Measurements from ENCODE around the gene TMEM248. TPM values are rescaled to one million over a fixed set of nuclear protein-coding genes. Genes with fewer than 3 reads are reported as not detected.
"Not testable (repeated sequence)": the region's sequence is repeated elsewhere in the genome, so short reads cannot be mapped to it uniquely, and the experiment has no call there.

The TMEM248 gene
- total RNA-seq, 1 donor from 2014 or later = 88.4 TPM

DNA sequence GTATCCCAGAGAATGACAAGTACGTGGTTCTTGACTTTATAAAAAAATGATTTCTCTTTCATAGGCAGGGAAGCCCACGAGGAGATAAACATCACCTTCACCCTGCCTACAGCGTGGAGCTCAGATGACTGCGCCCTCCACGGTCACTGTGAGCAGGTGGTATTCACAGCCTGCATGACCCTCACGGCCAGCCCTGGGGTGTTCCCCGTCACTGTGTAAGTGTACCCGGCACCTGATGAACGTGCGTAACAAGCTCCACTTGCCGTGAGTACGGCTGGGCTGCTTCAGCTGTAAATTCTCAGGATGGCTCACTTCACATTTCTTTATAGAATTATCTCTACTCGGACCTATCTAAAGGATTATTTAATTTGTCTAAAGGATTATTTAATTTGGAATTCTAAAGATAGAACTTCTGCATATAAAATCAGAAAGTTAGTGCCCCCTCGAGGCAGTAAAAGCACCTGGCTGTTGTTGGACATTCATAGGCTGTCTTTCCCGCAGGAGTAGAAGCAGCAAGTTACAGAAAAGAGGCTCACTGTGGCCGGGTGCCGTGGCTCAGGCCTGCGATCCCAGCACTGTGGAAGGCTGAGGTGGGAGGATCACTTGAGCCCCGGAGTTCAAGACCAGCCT, 27.6 kb downstream of the TMEM248 start:
- Mint-ChIP-seq H3K27me3 (no peaks in the 10 kb centered on the region), H3K4me1 (no peaks in the 10 kb centered on the region), H3K36me3 (ENCODE audit: low read depth) (peaks cover 52% of the 10 kb centered on the region), H3K27ac (no peak overlapping the region), H3K4me3 (no peak overlapping the region), H3K9me3 (no peaks in the 10 kb centered on the region)
- intact Hi-C loops (cut with micrococcal nuclease) = no loop called here
- DNase-seq = no peak

DNA sequence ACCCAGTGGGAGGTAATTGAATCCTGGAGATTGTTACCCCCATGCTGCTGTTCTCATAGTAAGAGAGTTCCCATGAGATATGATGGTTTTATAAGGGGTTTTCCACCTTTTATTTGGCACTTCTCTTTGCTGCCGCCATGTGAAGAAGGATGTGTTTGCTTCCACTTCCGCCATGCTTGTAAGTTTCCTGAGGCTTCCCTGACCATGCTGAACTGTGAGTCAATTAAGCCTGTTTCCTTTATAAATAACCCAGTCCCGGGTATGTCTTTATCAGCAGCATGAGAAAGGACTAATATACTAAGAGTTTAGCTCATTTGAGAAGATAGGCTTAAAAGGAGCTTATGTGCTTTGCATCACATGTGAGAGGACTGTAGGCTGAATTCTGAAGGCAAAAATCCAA, 29.3 kb downstream of the TMEM248 start:
- DNase-seq = no peak
- no peak overlapping the region for H3K4me3 Mint-ChIP-seq
- no peaks in the 10 kb centered on the region for H3K4me1 Mint-ChIP-seq
- no peak overlapping the region for H3K27ac Mint-ChIP-seq
- H3K36me3 Mint-ChIP-seq (ENCODE audit: low read depth) = peaks cover 46% of the 10 kb centered on the region
- no peaks in the 10 kb centered on the region for H3K27me3 Mint-ChIP-seq
- intact Hi-C loops (cut with micrococcal nuclease) = no loop called here
- no peaks in the 10 kb centered on the region for H3K9me3 Mint-ChIP-seq

DNA sequence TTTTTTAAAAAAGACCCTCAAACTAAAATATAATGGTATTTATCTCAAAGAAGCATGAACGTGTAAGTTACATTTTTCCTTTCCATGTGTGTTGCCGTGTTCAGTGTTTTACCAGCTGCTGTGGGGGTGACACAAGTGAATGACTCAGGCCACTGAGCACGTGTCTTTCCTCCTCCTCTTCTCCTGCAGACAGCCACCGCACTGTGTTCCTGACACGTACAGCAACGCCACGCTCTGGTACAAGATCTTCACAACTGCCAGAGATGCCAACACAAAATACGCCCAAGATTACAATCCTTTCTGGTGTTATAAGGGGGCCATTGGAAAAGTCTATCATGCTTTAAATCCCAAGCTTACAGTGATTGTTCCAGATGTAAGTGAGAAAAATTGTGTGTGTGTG, 29.7 kb downstream of the TMEM248 start:
- H3K36me3 Mint-ChIP-seq (ENCODE audit: low read depth) = peaks cover 47% of the 10 kb centered on the region
- H3K4me1 Mint-ChIP-seq = no peaks in the 10 kb centered on the region
- H3K9me3 Mint-ChIP-seq = no peaks in the 10 kb centered on the region
- intact Hi-C loops (cut with micrococcal nuclease) = no loop called here
- H3K27ac Mint-ChIP-seq = no peak overlapping the region
- H3K27me3 Mint-ChIP-seq = no peaks in the 10 kb centered on the region
- no peak for DNase-seq
- H3K4me3 Mint-ChIP-seq = no peak overlapping the region

DNA sequence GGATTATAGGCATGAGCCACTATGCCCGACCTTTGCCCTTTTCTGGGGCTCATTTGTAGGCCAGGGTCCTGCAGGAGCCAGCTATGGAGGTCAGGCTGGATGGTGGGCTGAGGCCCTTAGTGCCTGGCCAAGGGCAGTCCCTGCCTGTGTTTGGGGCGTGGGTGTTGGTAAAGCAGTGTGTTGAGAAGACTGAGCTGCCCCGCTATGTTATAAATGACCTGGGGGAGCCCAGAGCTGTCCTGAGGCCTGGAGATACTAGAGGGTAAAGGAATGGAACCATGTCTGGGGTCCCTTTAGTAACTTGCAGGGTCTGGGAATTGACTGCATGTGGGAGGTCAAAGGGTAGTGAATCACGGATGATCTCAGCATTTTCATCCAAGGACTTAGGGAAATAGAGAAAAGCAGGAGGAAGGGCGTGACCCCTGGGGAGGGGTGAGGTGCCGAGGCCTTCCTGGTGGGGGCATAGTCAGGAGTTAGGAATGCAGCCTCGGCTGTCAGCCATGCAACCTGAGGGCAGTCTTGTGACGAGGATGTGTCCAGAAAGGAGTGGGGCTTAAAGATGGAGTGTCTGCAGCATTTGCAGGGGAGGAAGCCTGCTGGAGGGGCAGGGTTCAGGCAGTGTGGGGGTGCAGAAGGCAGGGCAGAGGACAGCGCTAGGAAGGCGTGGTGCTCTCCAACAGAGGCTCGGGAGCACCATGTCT, 31.5 kb downstream of the TMEM248 start:
- Mint-ChIP-seq H3K27me3 (no peaks in the 10 kb centered on the region), H3K4me3 (no peak overlapping the region), H3K27ac (no peak overlapping the region), H3K9me3 (no peaks in the 10 kb centered on the region), H3K4me1 (no peaks in the 10 kb centered on the region), H3K36me3 (ENCODE audit: low read depth) (peaks cover 60% of the 10 kb centered on the region)
- no peak for DNase-seq
- intact Hi-C loops (cut with micrococcal nuclease) = no loop called here

DNA sequence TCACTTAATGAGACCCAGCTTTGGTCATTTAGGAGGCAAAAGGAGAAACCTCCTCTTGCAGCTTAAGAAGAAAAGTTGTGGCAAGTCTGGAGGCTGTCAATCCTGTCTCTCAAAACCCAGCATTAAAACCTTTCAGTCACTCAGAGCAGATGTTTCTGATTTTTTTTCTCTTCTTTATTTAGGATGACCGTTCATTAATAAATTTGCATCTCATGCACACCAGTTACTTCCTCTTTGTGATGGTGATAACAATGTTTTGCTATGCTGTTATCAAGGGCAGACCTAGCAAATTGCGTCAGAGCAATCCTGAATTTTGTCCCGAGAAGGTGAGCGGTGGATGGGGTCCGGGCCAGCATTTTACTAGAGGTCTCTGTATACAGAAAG, 32.0 kb downstream of the TMEM248 start:
- no peaks in the 10 kb centered on the region for H3K9me3 Mint-ChIP-seq
- no peaks in the 10 kb centered on the region for H3K27me3 Mint-ChIP-seq
- no peak overlapping the region for H3K4me3 Mint-ChIP-seq
- intact Hi-C loops (cut with micrococcal nuclease) = no loop called here
- H3K36me3 Mint-ChIP-seq (ENCODE audit: low read depth) = peaks cover 62% of the 10 kb centered on the region
- no peak for DNase-seq
- no peak overlapping the region for H3K27ac Mint-ChIP-seq
- no peaks in the 10 kb centered on the region for H3K4me1 Mint-ChIP-seq

DNA sequence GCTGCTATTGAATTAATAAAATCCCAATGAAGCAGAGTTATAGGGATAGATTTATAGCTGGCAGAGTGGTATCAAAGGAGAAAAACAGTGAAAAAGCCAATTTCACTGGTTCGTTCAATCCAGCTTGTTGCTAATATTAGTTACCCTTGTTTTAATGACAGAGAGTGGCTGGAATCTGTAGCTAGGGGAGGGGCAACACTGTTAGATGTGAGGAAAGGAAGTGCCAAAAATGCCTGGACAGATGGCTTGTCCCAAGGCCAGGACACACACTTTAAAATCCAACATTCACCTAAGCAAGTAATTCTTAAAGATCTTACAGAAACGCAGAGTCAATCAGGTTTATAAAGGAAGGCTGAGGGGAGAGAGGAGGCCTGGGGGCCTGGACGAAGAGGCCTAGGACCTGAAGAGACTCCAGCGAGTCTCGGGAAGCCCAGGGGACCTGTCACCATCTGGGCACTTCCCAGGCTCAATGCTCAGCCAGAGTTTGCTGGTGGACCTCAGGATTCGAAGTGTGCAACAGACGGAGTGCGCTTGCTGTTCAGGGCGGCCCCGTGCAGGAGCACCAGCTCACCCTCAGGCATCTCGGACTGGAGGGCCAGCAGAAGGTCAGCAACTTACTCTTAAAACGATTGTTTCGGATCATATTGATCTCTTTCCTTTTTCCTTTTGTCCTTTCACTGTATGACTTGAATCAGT, 36.7 kb downstream of the TMEM248 start:
- Mint-ChIP-seq H3K27ac (no peak overlapping the region), H3K36me3 (ENCODE audit: low read depth) (peaks cover 54% of the 10 kb centered on the region)
- intact Hi-C loops (cut with micrococcal nuclease) = no loop called here

DNA sequence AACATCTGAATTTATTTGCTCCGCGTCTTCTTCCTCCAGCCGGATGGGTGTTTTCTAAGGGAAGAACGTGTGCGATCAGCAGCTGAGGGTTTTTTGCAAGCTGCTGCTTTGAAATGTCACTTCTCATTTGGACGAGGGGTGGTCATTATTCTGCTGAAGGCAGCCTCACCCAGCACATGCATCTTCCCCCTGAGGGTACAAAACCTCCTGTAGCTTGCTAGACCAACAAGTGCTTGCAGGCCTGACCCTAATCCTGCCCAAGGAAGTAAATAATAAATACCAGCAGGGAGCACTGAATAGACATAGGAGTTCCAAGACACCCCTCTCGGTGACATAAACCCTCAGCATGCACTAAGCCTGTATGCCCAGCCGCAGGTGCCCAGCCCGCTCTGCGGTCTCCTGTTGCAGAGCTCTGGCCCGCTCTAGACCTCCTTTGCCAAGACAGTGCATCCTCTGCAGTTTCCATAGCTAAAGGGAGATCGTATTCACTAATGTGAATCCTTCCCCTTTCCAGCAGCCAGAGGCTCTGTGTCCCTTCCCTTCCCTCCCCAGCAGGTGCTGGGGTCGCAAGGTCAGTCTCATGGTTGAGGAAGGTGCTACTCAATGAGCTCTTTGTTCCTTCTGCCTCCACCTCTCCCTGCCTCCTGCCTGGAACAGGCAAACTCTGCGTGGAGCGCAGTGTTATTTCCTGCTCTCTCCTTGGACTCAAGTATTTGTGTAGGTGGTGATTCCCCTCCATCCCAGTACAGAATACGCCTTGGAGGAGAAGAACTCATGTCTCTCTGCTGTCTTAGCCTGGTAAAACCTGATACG, 37.7 kb downstream of the TMEM248 start:
- Mint-ChIP-seq H3K9me3 (no peaks in the 10 kb centered on the region), H3K27ac (no peak overlapping the region), H3K27me3 (no peaks in the 10 kb centered on the region), H3K4me3 (no peak overlapping the region), H3K36me3 (ENCODE audit: low read depth) (peaks cover 48% of the 10 kb centered on the region), H3K4me1 (no peaks in the 10 kb centered on the region)
- no peak for DNase-seq
- intact Hi-C loops (cut with micrococcal nuclease) = no loop called here

More for the DNA sequence above, 36.7 kb downstream of the TMEM248 start:
- no peak for DNase-seq
- H3K4me1 Mint-ChIP-seq = no peaks in the 10 kb centered on the region
- H3K27me3 Mint-ChIP-seq = no peaks in the 10 kb centered on the region
- no peaks in the 10 kb centered on the region for H3K9me3 Mint-ChIP-seq
- H3K4me3 Mint-ChIP-seq = no peak overlapping the region

DNA sequence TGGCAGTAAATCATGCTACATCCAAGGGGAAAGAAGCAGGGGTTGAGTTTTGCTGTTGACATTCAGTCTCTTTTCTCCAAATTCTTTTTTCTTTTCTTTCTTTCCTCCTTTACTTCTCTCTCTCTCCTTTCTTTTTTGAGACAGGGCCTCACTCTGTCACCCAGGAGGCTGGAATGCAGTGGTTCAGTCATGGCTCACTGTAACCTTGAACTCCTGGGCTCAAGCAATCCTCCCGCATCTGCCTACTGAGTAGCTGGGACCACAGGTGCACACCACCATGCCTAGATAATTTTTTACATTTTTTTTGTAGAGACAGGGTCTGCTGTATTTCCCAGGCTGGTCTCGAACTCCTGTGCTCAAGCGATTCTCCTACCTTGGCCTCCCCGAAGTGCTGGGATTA, 39.2 kb downstream of the TMEM248 start:
- no peak overlapping the region for H3K27ac Mint-ChIP-seq
- no peaks in the 10 kb centered on the region for H3K9me3 Mint-ChIP-seq
- intact Hi-C loops (cut with micrococcal nuclease) = no loop called here
- no peaks in the 10 kb centered on the region for H3K27me3 Mint-ChIP-seq
- no peak for DNase-seq
- H3K36me3 Mint-ChIP-seq (ENCODE audit: low read depth) = peaks cover 41% of the 10 kb centered on the region
- H3K4me1 Mint-ChIP-seq = no peaks in the 10 kb centered on the region
- no peak overlapping the region for H3K4me3 Mint-ChIP-seq

DNA sequence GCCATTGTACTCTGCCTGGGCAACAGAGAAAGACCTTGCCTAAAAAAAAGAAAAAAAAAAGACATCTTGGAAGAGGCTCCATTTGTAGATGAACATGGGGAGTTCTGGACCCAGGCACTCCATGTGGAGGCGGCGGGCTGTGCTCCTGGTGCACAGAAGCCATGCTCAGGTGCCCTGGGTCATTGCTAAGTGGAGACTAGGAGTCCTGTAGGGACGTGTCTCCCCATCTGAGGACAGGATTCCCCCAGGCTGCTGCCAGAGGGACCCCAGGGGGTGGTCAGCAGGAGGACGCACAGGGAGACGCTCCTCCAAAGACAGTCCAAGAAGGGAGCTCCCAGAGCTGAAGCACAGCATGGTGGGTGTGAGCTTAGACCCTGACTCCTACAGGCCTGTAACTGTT, 40.1 kb downstream of the TMEM248 start:
- H3K36me3 Mint-ChIP-seq (ENCODE audit: low read depth) = peaks cover 34% of the 10 kb centered on the region
- DNase-seq = no peak
- H3K4me1 Mint-ChIP-seq = no peaks in the 10 kb centered on the region
- no peak overlapping the region for H3K27ac Mint-ChIP-seq
- no peak overlapping the region for H3K4me3 Mint-ChIP-seq
- H3K9me3 Mint-ChIP-seq = no peaks in the 10 kb centered on the region
- intact Hi-C loops (cut with micrococcal nuclease) = no loop called here
- H3K27me3 Mint-ChIP-seq = no peaks in the 10 kb centered on the region

DNA sequence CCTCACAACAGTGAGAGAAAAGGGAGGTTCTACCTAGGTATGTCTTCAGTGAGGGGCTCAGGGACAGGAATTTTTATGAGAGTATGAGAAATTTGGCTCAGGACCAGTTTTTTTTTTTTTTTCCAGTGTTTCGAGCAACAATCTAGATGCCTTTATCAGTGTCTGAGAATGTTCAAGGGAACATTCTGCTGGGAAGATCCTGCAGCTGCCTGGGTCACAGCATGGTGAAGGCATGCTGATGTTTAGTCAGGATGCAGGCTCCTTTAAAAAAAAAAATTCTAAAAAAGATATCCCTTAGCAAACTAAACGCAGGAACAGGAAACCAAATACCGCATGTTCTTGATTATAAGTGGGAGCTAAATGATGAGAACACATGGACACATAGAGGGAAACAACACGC, 43.4 kb downstream of the TMEM248 start:
- intact Hi-C loops (cut with micrococcal nuclease) = no loop called here
- Mint-ChIP-seq H3K9me3 (no peaks in the 10 kb centered on the region), H3K36me3 (ENCODE audit: low read depth) (peaks cover 9% of the 10 kb centered on the region), H3K4me3 (no peak overlapping the region), H3K27me3 (no peaks in the 10 kb centered on the region), H3K27ac (no peak overlapping the region), H3K4me1 (no peaks in the 10 kb centered on the region)
- DNase-seq = no peak

DNA sequence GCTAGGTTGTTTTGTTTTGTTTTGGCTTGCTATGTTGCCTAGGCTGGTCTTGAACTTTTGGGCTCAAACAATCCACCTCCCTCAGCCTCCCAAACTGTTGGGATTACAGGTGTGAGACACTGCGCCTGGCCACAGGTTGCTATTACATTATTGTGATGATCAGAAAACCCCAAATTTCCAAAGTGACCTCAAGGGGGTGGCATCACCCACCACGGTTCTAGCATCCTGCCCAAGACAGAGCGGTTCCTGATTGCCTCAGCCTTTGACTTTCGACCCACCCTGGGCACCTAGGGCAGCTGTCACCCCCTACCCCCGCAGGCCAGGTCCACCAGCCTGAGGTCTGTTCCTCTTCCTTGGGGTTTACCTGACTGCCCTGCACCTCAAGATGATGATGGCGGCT, 46.0 kb downstream of the TMEM248 start:
- H3K36me3 Mint-ChIP-seq (ENCODE audit: low read depth) = no peaks in the 10 kb centered on the region
- H3K4me3 Mint-ChIP-seq = no peak overlapping the region
- intact Hi-C loops (cut with micrococcal nuclease) = no loop called here
- no peaks in the 10 kb centered on the region for H3K4me1 Mint-ChIP-seq
- no peak overlapping the region for H3K27ac Mint-ChIP-seq
- no peak for DNase-seq
- no peaks in the 10 kb centered on the region for H3K27me3 Mint-ChIP-seq
- H3K9me3 Mint-ChIP-seq = no peaks in the 10 kb centered on the region

DNA sequence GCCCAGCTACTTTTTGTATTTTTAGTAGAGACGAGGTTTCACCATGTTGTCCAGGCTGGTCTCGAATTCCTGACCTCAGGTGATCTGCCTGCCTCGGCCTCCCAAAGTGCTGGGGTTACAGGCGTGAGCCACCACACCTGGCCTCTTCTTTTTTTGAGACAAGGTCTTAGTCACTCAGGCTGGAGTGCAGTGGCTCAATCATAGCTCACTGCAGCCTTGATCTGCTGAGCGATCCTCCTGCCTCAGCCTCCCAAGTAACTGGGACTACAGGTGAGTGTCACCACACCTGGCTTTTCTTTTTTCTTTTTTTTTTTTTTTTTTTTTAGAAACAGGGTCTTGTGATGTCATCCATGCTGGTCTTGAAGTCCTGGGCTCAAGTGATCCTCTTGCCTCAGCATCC, 48.0 kb downstream of the TMEM248 start:
- H3K27me3 Mint-ChIP-seq; H3K9me3 Mint-ChIP-seq; H3K4me1 Mint-ChIP-seq; intact Hi-C loops (cut with micrococcal nuclease); DNase-seq; H3K36me3 Mint-ChIP-seq (ENCODE audit: low read depth); H3K4me3 Mint-ChIP-seq; H3K27ac Mint-ChIP-seq: not testable (repeated sequence)

DNA sequence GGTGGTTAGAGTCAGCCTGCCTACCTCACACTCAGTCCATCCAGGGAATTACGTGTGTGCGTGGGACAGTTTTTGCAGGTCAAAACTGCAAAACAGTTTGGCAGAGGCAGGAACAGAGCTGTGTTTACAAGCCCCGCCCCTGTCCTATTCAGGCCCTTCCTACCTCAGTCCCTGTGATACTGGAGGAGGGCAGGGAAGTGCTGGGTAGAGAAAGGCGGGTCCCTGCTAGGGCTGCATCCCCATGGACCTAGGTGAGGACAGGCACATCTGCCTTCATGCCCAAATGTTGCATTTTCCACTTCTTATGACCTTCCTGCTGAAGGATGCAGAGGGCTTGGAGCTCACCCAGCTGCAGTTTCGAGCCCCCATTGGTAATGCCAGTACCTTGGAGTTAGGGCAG, 49.3 kb downstream of the TMEM248 start:
- no peaks in the 10 kb centered on the region for H3K4me1 Mint-ChIP-seq
- no peak for DNase-seq
- no peaks in the 10 kb centered on the region for H3K27me3 Mint-ChIP-seq
- intact Hi-C loops (cut with micrococcal nuclease) = no loop called here
- H3K36me3 Mint-ChIP-seq (ENCODE audit: low read depth) = no peaks in the 10 kb centered on the region
- no peak overlapping the region for H3K4me3 Mint-ChIP-seq
- H3K9me3 Mint-ChIP-seq = no peaks in the 10 kb centered on the region
- H3K27ac Mint-ChIP-seq = no peak overlapping the region
